ENCODE results near the gene MUC12.

Gene MUC12

GRCh38 chr7:101012931-101013330 is 43.6 kb downstream of the MUC12 start:
- TF ChIP-seq CTCF (IDR thresholded peaks at IDR 0.05) (no peak), ZFX (IDR thresholded peaks at IDR 0.05; ENCODE audit: borderline replicate concordance) (no peak)

GRCh38 chr7:101015626-101016025 is 46.3 kb downstream of the MUC12 start:
- TF ChIP-seq ZFX (IDR thresholded peaks at IDR 0.05; ENCODE audit: borderline replicate concordance): no peak
- TF ChIP-seq CTCF (IDR thresholded peaks at IDR 0.05): no peak

More at GRCh38 chr7:101012931-101013330, 43.6 kb downstream of the MUC12 start:
- no peak overlapping the region for H3K27ac ChIP-seq

GRCh38 chr7:101017064-101017777 is 47.9 kb downstream of the MUC12 start:
- H3K27ac ChIP-seq: no peak overlapping the region

More at GRCh38 chr7:101015626-101016025, 46.3 kb downstream of the MUC12 start:
- no peak overlapping the region for H3K27ac ChIP-seq

GRCh38 chr7:101018271-101019167 is 49.2 kb downstream of the MUC12 start:
- no peak overlapping the region for H3K27ac ChIP-seq
- TF ChIP-seq ZFX (IDR thresholded peaks at IDR 0.05; ENCODE audit: borderline replicate concordance): no peak
- TF ChIP-seq CTCF (IDR thresholded peaks at IDR 0.05): no peak

More at GRCh38 chr7:101017064-101017777, 47.9 kb downstream of the MUC12 start:
- no peak for TF ChIP-seq CTCF (IDR thresholded peaks at IDR 0.05)
- no peak for TF ChIP-seq ZFX (IDR thresholded peaks at IDR 0.05; ENCODE audit: borderline replicate concordance)

GRCh38 chr7:101020444-101020843 is 51.1 kb downstream of the MUC12 start:
- no peak overlapping the region for H3K27ac ChIP-seq
- TF ChIP-seq ZFX (IDR thresholded peaks at IDR 0.05; ENCODE audit: borderline replicate concordance) (no peak), CTCF (IDR thresholded peaks at IDR 0.05) (no peak)

DNA sequence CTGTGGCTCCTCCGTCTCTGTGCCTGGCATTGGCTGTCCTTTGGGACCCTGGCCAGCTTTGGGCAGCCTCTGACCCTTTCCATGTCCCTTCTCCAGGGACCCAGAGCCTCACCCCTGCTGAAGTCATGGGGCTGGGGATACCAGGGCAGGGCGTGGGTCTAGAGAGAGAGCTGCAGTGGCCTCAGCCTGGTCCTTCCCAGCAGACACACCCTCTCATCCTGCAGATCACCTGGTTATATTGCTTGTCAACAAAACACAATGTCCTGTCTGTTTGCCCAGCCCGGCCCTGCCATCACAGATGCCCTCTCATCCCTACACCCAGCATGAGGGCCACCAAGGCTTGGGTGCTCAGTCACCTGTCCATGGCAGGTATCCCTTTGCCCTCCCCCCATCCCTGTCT is 52.3 kb downstream of the MUC12 start:
- TF ChIP-seq ZFX (IDR thresholded peaks at IDR 0.05; ENCODE audit: borderline replicate concordance): no peak
- no peak for TF ChIP-seq CTCF (IDR thresholded peaks at IDR 0.05)
- no peak overlapping the region for H3K27ac ChIP-seq

GRCh38 chr7:101023839-101024238 is 54.5 kb downstream of the MUC12 start:
- TF ChIP-seq ZFX (IDR thresholded peaks at IDR 0.05; ENCODE audit: borderline replicate concordance): no peak
- TF ChIP-seq CTCF (IDR thresholded peaks at IDR 0.05): no peak
- H3K27ac ChIP-seq: no peak overlapping the region

Data from 22Rv1 (cell line).